Ovary (tissue), 9 donors: Measurements from ENCODE around the gene RIPK1. TPM values are rescaled to one million over a fixed set of nuclear protein-coding genes. Genes with fewer than 3 reads are reported as not detected.

Source experiments
- DNase-seq, 5 donors: peaks; one replicate each; pipeline ENCODE4 v3.0.0-alpha.2; 2019 to 2020
- H3K27ac ChIP-seq, 2 donors: fragments of 200-600 bp; one replicate each; pipeline versions ENCODE4 v1.5.1 to v1.8.0; 2019 to 2022
- H3K27me3 ChIP-seq: fragments of 200-600 bp; one replicate; pipeline ENCODE4 v1.8.0; 2022
- H3K36me3 ChIP-seq: fragments of 200-600 bp; sonication (generic); one replicate; pipeline ENCODE4 v1.5.1; 2019
- H3K4me1 ChIP-seq: one replicate; pipeline ENCODE4 v1.8.1; 2013; ENCODE audit warnings: mild to moderate bottlenecking, moderate library complexity; ENCODE audit not compliant: insufficient read depth
- H3K4me3 ChIP-seq: fragments of 200-600 bp; sonication (generic); one replicate; pipeline ENCODE4 v1.5.1; 2017
- H3K9me3 ChIP-seq, 2 donors: fragments of 200-600 bp in 1 of 2; sonication (generic) in 1 of 2; one replicate each; pipeline versions ENCODE4 v1.5.1 to v1.8.1; 2013 to 2019; ENCODE audit warnings: mild to moderate bottlenecking in 1 of 2, moderate library complexity in 1 of 2
- EP300 ChIP-seq: sonication (generic); formaldehyde crosslinking; IDR thresholded peaks from one replicate; pipeline ENCODE4 v1.6.1; 2017; ENCODE audit warnings: antibody characterized with exemption
- POLR2A ChIP-seq: fragments of 450-650 bp; IDR thresholded peaks from one replicate; pipeline ENCODE4 v1.6.1; 2017; ENCODE audit warnings: antibody characterized with exemption, mild to moderate bottlenecking, moderate library complexity
- WGBS, 3 donors: extraction: QIAGEN DNeasy Blood & Tissue Kit in 1 of 3; methylation state at CpG; one replicate each; pipeline versions ENCODE4 v1.1.5 to v1.1.7; 2013 to 2017; 5-methylcytosine and 5-hydroxymethylcytosine counted together
- intact Hi-C, 4 donors: fragments of 100-400 bp; cut with DNase I; formaldehyde crosslinking; loops; one replicate each; pipeline versions ENCODE4 v1.11.0 to v1.15.1; 2022 to 2023
- polyA plus RNA-seq, 2 donors: library from polyadenylated mRNA; stranded (reverse); fragments of 200-250 nt in 1 of 2; fragments of 350-450 nt in 1 of 2; fragmentation: Illumina TruSeq in 1 of 2; extraction: RNeasy Lipid Tissue Mini Kit (QIAGEN cat#74804) in 1 of 2; gene quantifications; one replicate each; pipeline ENCODE4 v1.2.3, GENCODE V29; 2013 to 2014
- total RNA-seq, 7 donors: library from RNA; depleted of rRNA in 2 of 7; stranded (reverse); fragments of >200 nt in 2 of 7; fragmentation: NEBNext Ultra II Directional in 3 of 7; extraction: Animal tissue kit (Norgen Biotek cat#: 25700) in 3 of 7; gene quantifications; one replicate each; pipeline versions ENCODE4 v1.1.0 to v1.2.4, GENCODE V29; 2016 to 2023
- TF ChIP-seq, protein P1 (sequence below), 3 donors: fragments of 450-650 bp in 2 of 3; fragments of 200-600 bp in 1 of 3; IDR thresholded peaks; one replicate each; pipeline versions ENCODE4 v1.5.1 to v1.8.0; 2016 to 2022; ENCODE audit warnings: antibody characterized with exemption in 3 of 3, mild to moderate bottlenecking in 1 of 3
- donor health status: DM: no; HTN: no; CAD: no; lungs with moderate emphysema.
- donor health status: DM: no; HTN: no; CAD: no.
- donor health status: Bipolar disorder and iron deficiency.
- donor health status: DM: yes; HTN: yes; CAD: no.
- donor health status: DM: no; HTN: no; CAD: no.
- donor health status: DM: yes; HTN: yes; CAD: no.

RIPK1 gene
- total and polyA plus RNA-seq, 9 donors: 10.4 to 29.1 (median 15.1) TPM

DNA sequence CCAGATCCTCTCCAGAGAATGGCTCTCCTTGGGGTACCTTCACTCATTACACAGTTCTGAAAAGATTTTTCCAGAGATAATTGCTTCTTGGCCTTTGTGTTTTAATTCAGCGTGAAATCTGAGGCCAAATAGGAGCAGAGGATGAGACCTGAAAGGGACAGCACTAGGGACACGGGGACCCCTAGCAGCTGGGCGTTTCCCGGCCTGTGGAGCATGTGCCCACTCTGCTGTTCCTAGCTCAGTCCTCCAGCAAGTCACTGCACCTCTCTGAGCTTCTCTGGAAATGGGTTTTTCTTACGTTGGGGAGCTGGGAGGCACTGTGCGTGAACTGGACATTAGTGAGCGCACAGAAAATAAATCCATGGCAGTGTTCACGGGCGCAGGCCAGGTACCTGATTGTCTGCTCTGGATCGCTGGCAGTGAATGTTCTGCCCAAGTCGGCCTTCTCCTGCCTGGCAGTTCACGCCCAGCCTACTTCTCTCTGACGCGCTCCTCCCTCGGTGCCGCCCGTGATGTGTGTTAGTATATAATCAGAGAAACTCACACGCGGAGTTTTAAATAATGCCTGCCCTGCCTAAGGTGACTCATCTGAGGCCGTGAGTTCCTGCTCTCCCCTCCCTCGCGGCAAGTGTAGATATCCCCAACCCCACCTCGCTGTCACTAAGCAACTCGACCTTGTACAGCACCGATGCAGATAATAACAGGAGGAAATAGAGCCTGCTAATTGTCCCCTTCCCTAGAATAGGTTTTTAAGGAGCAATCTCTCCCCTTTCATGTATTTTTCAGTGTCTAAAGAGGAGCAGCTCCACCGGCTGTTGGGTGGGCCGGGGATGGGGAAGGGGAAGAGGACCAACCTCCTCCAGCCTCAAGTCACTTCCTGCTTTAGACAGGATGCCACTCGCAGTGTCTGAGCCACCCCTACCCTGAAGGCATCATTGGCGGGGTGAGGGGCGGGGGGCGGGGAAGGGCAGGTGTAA is 91.8 kb downstream of the RIPK1 start:
- Histone ChIP-seq H3K27me3 (no peaks in the 10 kb centered on the region), H3K4me3 (no peak overlapping the region), H3K4me1 (peaks cover 3% of the 10 kb centered on the region), H3K36me3 (no peaks in the 10 kb centered on the region), H3K9me3 (no peaks in the 10 kb centered on the region), H3K27ac (no peak overlapping the region)
- peak in 1 of 5 donors; percentile 25 for DNase-seq
- TF ChIP-seq, protein P1, sequence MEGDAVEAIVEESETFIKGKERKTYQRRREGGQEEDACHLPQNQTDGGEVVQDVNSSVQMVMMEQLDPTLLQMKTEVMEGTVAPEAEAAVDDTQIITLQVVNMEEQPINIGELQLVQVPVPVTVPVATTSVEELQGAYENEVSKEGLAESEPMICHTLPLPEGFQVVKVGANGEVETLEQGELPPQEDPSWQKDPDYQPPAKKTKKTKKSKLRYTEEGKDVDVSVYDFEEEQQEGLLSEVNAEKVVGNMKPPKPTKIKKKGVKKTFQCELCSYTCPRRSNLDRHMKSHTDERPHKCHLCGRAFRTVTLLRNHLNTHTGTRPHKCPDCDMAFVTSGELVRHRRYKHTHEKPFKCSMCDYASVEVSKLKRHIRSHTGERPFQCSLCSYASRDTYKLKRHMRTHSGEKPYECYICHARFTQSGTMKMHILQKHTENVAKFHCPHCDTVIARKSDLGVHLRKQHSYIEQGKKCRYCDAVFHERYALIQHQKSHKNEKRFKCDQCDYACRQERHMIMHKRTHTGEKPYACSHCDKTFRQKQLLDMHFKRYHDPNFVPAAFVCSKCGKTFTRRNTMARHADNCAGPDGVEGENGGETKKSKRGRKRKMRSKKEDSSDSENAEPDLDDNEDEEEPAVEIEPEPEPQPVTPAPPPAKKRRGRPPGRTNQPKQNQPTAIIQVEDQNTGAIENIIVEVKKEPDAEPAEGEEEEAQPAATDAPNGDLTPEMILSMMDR (IDR thresholded peaks at IDR 0.05): no peak
- no peak for TF ChIP-seq EP300
- TF ChIP-seq POLR2A: no peak
- WGBS, 3 donors: 67 to 72% (median 70%) methylated on average over 31 of the region's 31 CpGs
- intact Hi-C loops: loop anchor here in 2 of 4 donors (10.0 kb wide), 2 partner anchors 55 to 95 kb away; partner anchors contain the start of gene PSMG4 (in 1 of the 2)

DNA sequence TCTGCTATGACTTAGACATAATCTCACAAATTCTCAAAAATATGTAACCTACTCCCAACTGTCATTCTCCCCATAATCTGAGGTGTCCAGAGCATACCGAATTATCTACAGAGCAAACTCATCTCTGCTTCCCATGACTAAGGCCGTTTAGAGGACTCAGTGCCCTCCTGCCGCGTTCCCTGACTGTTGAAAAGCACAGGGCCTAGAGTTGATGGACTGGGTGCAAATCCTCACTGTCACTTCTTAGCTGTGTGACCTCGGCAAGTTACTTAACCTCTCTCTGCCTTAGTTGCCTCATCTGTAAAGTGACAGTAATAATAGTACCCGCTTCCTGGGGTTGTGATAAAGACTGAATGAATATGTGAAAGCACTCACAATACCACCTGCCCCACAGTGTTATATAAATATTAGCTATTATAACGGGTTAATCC is 93.8 kb downstream of the RIPK1 start:
- Histone ChIP-seq H3K36me3 (no peaks in the 10 kb centered on the region), H3K9me3 (no peaks in the 10 kb centered on the region), H3K4me3 (peak overlapping the region; percentile 47), H3K4me1 (peaks cover 3% of the 10 kb centered on the region), H3K27me3 (no peaks in the 10 kb centered on the region), H3K27ac (no peak overlapping the region)
- intact Hi-C loops: loop anchor here in 2 of 4 donors (10.0 kb wide), 2 partner anchors 53 to 93 kb away; partner anchors contain the start of gene PSMG4 (in 1 of the 2)
- 56 to 66% (median 60%) methylated on average over 6 to 7 of the region's 7 CpGs for WGBS, 3 donors
- DNase-seq: no peak
- TF ChIP-seq, protein P1 (IDR thresholded peaks at IDR 0.05): no peak
- no peak for TF ChIP-seq EP300
- TF ChIP-seq POLR2A: no peak

DNA sequence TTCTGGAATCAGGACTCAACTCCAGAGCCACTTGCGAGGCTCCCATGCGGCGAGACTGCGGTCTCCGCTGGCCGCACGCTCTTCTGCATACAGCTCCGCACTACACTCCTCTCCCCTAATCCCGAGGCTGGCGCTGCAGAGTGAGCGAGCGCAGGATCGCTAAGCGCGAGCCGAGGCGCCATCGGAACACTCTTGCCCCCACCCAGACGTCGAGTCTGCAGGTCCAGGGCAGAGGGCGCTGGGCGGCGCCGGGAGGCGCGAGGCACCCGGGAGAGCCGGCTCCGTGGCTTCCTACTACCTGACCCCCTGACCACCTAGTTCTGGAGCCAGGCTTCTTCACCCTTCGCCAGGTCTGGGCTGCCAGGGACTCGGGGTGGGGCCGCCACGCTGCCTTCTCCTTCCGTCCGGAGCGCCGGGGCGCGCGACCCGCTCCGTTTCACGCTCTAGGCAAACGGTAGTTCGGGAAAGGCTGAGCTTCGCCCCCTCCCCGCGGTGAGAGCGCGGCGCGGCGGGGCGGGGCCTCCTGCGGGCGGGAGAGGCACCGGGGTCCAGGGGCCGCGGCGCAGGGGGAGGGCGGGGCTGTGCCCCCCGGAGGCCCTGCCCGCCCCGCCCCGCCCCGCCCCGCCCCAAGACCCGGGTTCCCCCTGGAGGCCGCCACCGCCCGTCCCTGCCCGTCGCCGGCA is 94.4 kb downstream of the RIPK1 start:
- Histone ChIP-seq H3K36me3 (no peaks in the 10 kb centered on the region), H3K27me3 (no peaks in the 10 kb centered on the region), H3K9me3 (no peaks in the 10 kb centered on the region), H3K27ac (peak overlapping the region in 1 of 2 donors; percentile 48), H3K4me1 (peaks cover 3% of the 10 kb centered on the region), H3K4me3 (peak overlapping the region; percentile 47)
- WGBS, 3 donors: 0 to 1% (median 1%) methylated on average over 56 to 69 of the region's 74 CpGs
- TF ChIP-seq POLR2A (no peak), EP300 (no peak)
- TF ChIP-seq, protein P1 (IDR thresholded peaks at IDR 0.05): no peak
- intact Hi-C loops: loop anchor here in 2 of 4 donors (10.0 kb wide), 2 partner anchors 52 to 92 kb away; partner anchors contain the start of gene PSMG4 (in 1 of the 2)
- DNase-seq: peak; percentile 33 to 68 (median 59)

DNA sequence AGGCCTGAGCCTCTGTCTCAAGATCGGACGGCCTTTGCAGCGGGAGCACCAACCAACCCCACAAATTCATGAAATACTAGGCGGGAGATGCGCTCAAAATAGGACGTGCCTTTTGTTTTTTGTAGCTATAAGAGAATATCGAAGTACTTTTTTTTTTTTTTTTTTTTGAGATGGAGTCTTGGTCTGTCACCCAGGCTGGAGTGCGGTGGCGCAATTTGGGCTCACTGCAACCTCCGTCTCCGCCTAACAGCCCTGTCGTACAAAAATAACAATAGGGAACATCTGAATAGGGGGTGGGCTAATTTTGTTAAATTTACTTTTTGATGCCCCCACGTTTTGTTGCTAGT is 94.9 kb downstream of the RIPK1 start:
- intact Hi-C loops: loop anchor here in 2 of 4 donors (10.0 kb wide), 2 partner anchors 52 to 92 kb away; partner anchors contain the start of gene PSMG4 (in 1 of the 2)

More for the DNA sequence above, 94.9 kb downstream of the RIPK1 start:
- H3K4me1 ChIP-seq: peaks cover under 1% of the 10 kb centered on the region
- no peaks in the 10 kb centered on the region for H3K9me3 ChIP-seq
- peak overlapping the region; percentile 47 for H3K4me3 ChIP-seq
- H3K36me3 ChIP-seq: no peaks in the 10 kb centered on the region
- WGBS, 3 donors: 34 to 41% (median 36%) methylated on average over 13 of the region's 13 CpGs
- no peaks in the 10 kb centered on the region for H3K27me3 ChIP-seq
- H3K27ac ChIP-seq: no peak overlapping the region
- no peak for DNase-seq
- TF ChIP-seq POLR2A: no peak
- TF ChIP-seq, protein P1 (IDR thresholded peaks at IDR 0.05): no peak
- no peak for TF ChIP-seq EP300
